Activated CD4-positive, alpha-beta T cell treated with anti-CD3 and anti-CD28 coated beads for 48 hours (primary cell): ENCODE measurements around the gene LRIG3.
"Not testable (repeated sequence)": the region's sequence is repeated elsewhere in the genome, so short reads cannot be mapped to it uniquely, and the experiment has no call there.

Source experiments
- DNase-seq: peaks from one replicate; pipeline ENCODE4 v3.0.0-alpha.2; 2020

LRIG3 gene

GRCh38 chr12:58895053-58895452 lies 25.3 kb downstream of the LRIG3 start:
- DNase-seq = no peak

GRCh38 chr12:58894040-58894439 lies 26.3 kb downstream of the LRIG3 start:
- DNase-seq = no peak

- no peak for DNase-seq
These were observed 26.8 kb downstream of the LRIG3 start for GRCh38 chr12:58893495-58893894.

- DNase-seq = no peak
These were observed 30.7 kb downstream of the LRIG3 start for GRCh38 chr12:58889557-58889956.

GRCh38 chr12:58888131-58888783 lies 32.0 kb downstream of the LRIG3 start:
- no peak for DNase-seq

GRCh38 chr12:58887068-58887467 lies 33.2 kb downstream of the LRIG3 start:
- DNase-seq = no peak

- DNase-seq = no peak
These were observed 33.8 kb downstream of the LRIG3 start for GRCh38 chr12:58886474-58886873.

- no peak for DNase-seq
These were observed 35.4 kb downstream of the LRIG3 start for GRCh38 chr12:58884916-58885315.

GRCh38 chr12:58883576-58884334 lies 36.5 kb downstream of the LRIG3 start:
- no peak for DNase-seq

- DNase-seq = no peak
These were observed 37.5 kb downstream of the LRIG3 start for GRCh38 chr12:58882826-58883225.

GRCh38 chr12:58881816-58882215 lies 38.5 kb downstream of the LRIG3 start:
- DNase-seq = no peak

- no peak for DNase-seq
These were observed 39.7 kb downstream of the LRIG3 start for GRCh38 chr12:58880639-58881038.

- no peak for DNase-seq
These were observed 43.0 kb downstream of the LRIG3 start for GRCh38 chr12:58877243-58877743.

- DNase-seq = no peak
These were observed 46.8 kb downstream of the LRIG3 start for GRCh38 chr12:58873496-58873895.

- no peak for DNase-seq
These were observed 48.7 kb downstream of the LRIG3 start for GRCh38 chr12:58871556-58871955.

- no peak for DNase-seq
These were observed 49.7 kb downstream of the LRIG3 start for GRCh38 chr12:58870595-58870994.

GRCh38 chr12:58860788-58861240 lies 59.5 kb downstream of the LRIG3 start:
- DNase-seq = no peak

- no peak for DNase-seq
These were observed 60.1 kb downstream of the LRIG3 start for GRCh38 chr12:58860056-58860787.

GRCh38 chr12:58858030-58858429 lies 62.3 kb downstream of the LRIG3 start:
- DNase-seq = no peak

GRCh38 chr12:58857206-58857605 lies 63.1 kb downstream of the LRIG3 start:
- DNase-seq = not testable (repeated sequence)

- not testable (repeated sequence) for DNase-seq
These were observed 64.7 kb downstream of the LRIG3 start for GRCh38 chr12:58855630-58856029.

- DNase-seq = no peak
These were observed 69.5 kb downstream of the LRIG3 start for GRCh38 chr12:58850826-58851225.

- no peak for DNase-seq
These were observed 72.3 kb downstream of the LRIG3 start for GRCh38 chr12:58847901-58848600.
